ENCODE measurements around the gene KCNJ6.

KCNJ6 gene

DNA sequence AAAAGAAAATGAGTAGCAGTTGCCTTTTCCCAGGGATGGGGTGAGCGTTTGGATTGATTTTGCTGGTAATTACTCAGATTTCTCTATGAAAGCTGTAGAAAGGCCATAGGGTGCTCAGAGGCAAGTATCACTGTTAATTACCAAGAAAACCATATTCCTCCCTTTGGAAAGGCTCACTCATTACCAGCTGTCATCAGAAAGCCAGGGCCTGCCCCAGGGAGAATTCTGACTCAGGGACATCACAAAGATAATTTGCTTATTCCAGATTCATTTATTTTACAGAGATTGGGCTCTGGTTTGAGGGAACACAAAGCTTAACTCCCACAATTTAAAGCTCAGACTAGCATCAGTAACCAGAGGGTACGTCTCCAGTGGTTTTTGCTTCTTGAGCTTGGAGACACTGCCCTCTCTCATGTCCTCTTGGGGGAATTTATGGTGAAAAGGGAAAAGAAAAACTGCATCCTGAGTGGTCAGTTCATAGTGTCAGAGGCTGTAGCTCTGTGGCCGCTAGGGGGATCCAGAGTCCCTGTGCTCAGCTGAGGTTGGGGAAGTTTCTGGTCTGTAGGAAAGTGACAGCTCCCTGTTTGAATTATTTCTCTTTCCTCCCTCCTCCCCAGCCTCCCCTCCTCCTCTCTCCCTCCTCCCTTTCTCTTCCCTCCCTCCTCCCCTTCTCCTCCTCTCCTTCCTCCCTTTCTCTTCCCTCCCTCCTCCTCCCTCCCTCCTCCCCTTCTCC is 204.3 kb downstream of the KCNJ6 start:
- no peak for DNase-seq

DNA sequence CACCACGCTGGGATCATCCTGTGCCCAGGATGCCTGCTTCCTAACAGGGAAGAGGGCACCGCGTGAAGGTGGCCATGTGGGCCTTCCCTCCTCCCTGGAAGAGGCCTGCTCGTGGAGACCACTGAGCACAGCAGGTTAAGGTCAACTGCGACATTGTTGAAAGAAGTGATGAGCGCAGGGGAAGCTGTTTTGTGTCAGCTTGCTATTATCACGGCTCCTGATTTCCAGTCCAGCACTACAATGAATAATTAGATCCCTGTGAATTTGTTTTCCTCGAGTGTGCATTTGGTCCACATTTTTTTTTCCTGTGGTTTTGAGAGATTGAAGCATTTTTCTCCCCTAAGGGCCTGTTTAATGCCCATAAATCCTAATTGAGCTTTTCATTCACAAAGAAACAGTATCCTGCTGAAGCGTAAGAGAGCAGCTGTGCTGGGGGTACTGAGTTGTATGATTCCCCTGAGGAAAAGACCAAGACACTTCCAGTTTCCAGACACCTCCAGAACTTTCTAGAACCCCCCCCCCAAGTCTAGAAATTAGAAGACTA is 204.9 kb downstream of the KCNJ6 start:
- no peak for DNase-seq

DNA sequence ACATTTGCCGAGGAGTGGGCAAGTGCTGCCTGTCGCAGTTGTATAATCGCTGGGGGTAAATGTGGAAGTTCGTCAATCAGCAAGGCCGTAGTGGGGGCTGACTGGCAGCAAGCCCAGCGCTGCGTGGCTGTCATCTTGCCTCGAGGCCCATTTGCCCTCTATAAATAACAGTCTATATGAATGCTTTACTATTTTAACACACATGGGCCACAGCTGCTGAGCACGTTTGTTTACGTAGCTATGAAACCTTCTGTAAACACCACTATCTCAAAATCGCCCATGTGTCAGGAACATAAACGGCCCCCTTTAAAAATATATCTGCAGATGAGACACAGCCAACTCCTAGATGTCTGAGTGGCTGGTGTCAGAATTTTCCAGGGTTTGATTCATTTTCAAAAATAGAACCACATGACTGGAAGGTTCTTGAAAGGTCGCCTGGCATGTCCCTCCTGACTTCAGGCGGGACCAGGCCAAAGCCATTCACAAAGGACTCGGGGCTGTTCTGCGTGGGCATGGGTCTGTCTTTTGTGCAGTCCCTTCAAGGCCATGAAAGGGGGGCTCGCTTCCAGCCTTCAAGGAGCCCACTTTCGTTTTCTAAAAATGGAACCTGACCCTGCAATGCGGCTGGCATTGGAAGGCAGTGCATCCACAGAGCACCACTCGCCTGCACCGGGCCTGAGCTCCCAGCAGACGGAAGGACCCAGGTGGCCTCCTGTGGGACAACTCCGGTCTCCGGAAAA is 205.5 kb downstream of the KCNJ6 start:
- no peak for DNase-seq

DNA sequence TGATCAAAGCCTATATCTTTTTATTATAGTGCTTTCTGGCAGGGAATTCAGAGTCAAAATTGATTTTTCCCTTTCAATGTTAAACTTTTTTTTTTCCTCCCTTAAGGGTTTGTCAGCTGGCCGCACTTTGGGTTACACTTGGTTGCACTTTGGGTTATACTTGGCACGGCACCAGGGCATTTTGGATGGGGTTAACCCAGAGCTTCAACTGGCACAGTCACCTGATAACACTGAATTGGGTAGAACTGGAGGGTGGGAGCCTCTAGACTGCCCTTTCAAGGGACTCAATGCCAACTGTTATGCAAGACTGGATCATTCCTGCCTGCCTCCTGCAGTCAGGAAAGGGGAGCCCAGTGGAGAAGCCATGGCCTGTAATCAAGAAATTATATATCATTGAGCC is 211.5 kb downstream of the KCNJ6 start:
- no peak for DNase-seq

DNA sequence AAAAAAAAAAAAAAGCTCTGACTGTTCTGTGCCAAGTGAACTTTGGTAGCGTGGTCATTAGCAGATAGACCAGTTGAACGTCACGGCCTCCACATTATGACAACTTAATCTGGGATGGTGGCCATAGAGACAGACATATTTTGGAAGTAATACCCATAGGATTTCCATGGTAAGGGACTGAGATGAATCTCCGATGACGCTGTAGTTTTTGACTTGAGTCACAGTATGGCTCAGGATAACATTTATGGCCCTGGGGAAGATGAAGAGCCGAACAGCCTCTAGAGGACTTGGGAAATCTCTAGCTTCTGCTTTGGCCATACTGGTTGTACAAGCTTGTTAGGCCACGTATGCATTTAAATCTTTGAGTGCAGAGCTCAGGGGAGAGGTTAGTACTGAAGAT is 214.0 kb downstream of the KCNJ6 start:
- DNase-seq, result no peak

DNA sequence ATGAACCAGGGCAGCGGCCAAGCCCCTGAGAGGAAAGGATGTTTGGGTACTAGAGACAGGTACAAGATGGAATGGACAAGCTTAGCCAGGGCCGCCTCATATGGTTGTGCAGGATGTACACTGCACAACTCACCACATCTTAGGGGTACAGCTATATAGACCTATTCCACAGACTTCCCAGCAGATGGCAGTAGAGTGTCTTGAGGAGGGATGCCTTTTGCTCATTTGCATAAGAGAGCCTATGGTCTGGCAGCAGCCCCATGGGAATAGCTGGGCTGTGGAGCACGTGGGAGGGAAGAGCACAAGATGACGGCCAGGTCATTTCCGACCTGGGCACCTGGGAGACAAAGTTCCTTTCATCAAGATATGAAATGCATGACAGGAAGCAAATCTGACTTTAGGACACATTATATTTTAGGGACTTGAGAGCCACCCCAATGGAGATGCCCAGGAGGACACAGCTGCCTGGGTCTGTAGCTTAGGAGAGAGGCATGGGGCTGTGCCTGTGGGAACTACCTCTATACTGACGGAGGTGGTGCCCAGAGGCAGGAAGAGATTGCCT is 215.5 kb downstream of the KCNJ6 start:
- no peak for DNase-seq

DNA sequence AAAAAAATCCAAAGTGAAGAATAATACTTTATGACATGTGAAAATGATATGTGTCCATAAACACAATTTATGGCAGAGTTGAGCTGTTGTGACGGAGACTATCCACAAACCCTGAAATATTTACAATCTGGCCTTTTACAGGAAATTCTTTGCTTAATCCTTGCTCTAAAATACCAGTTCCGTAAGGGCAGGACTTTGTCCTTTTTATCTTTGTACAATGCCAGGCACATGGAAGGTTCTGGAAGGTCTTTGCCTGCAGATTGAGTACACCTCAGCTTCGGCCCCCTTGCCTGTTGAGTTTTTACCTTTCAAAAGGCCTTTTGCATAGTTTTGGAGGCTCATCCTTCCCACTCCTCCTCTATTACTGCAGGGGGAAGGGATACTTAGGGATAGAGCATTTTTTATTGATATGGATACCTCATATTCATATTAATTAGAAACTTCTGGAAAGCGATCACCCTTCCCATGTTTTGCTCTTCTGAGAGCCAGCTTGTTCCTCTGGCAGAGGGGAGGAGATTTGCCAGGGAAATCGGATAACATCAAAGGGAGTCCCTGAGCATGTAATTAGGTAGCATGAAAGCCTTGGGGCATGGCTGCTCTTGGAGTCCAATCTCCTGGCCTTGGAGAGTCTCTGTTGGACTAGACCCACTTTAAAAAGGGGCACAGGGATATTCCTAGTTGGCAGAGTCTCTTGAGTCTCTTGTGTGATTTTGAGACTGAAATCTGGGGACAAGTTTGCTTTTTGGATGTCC is 217.1 kb downstream of the KCNJ6 start:
- DNase-seq, result no peak

DNA sequence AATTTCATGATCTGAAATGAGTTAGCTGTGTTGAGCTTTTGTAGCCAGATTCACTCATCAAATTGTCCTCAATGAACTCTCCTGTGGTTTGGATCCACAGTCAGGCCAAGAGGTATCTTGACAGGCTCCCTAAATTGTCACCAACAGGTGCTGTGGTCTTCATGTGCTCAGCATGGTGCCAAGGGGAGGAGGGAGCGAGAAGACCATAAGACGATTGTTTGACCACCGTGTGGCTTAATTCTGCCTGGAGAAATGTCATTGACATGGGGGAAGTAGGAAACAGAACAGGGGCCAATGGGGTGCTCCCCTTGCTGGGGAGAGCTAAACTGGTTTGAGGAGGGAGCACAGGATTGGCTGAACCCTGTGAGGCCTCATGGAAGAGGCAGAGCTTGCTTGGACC is 219.3 kb downstream of the KCNJ6 start:
- no peak for DNase-seq

DNA sequence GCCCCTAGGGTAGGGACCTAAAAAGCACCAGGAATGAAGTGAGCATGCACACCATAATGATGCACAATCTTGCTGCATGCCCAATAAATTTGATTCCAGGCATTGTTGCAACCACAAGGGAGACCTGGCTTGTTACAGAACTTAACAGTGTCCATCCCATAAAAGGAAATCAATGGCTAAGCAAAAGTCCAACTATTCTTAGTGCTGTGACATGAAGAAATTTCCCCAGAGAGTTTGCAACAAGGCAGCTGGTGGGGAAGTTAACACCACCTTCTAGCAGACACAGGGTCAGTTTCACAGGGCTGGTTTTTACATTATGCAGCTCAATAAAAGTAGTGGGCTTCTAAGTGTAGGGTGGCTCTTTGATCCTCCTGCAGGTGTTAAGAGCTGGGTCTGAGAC is 221.1 kb downstream of the KCNJ6 start:
- no peak for DNase-seq

DNA sequence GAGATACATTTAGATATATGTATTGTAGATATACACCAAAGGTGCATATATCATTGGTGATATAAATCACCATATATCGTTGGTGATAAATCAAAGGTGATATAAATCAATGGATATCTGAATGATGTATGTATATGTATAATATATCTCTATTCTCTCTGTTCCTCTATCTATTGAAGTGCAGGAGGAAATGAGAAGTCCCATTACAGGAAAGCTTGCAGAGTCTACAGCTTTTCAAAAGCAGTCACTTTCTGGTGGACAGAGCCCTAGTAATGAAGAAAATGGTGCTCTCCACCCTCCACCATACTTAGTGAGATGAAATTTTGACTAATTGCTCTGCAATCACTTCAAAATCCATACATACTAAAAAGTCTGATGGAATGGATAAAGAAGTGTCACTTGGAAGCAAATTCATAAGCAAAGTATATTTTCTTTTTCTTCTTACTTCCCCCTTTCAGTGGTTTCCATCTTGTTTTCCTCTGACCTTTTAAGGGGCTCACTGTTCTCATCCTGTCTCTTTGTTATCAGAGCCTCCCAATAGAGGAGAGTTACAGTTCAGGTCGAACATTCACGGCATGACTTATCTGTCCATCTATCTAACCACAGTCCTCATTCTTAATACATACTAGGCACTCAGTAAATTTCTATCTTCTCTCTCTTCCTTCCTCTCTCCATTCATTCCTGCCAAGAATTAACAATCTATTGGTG is 227.2 kb downstream of the KCNJ6 start:
- DNase-seq, result no peak

DNA sequence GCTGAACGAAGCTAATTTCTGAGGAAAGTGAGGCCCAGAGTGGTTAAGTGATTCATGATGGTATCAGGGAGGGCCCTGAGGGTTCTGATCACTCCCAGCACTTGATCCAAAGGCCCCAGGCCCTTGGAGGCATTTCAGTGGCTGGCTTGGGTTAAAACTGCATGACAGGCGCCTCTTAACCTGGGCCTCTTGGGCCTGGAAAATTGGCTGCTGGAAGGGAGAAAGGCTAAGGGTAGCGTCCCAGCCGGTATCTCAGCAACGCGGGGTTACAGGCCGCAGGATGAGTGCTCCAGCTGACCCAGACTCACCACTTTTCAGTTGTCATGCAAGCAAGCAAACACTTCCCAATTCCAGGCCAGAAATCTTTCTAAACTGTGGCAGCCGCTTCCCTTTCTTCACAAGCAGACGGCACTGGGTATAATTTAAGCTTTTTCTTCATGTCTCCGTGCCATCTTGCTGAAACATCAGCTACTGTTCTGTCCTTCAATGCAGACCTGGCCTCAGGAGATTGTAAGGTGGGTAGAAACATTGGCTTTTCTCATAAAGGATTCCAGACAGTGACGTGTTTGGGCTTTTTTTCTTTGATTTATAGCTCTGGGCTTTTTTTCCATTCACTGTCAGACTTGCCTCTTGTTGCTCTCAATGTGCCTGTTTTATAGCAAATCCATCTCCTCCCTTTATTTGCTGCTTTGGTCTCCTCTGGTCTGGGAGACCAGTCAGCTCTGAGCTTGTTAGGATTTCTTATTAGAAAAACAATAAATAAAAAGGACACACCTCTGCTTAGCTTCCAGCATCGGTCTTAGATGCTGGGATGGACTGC is 229.1 kb downstream of the KCNJ6 start:
- DNase-seq, result no peak

DNA sequence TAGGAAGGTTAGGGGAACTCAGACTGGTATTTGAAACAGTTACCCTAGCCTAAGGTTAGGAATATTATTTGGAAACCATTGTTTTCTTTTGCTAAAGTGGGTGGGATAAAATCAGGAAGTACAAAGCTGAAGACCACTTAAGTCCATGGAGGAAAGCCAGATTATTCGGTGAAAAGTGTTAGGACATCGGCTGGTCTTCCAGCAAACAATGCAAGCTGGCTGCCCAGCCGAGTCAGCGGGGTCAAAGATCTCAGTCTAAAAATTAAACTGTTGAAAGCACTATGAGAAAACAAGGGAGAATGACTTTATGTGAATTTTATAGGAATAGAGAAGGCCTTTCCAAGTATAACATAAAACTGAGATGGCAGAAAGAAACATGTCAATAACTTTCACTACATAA is 231.7 kb downstream of the KCNJ6 start:
- no peak for DNase-seq

DNA sequence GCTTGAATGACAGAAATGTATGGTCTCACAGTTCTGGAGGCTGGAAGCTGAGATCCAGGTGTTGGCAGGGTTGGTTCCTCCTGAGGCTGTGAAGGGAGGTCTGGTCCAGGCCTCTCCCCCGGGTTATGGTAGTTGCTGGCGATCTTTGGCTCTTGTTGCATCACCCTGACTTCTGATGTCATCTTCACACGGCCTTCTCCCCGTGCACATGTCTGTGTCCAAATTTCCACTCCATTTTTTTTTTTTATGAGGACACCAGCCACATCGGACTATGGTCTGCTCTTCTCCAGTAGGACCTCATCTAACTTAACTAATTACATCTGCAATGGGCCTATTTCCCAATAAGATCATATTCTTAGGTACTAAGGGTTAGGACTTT is 232.2 kb downstream of the KCNJ6 start:
- no peak for DNase-seq

DNA sequence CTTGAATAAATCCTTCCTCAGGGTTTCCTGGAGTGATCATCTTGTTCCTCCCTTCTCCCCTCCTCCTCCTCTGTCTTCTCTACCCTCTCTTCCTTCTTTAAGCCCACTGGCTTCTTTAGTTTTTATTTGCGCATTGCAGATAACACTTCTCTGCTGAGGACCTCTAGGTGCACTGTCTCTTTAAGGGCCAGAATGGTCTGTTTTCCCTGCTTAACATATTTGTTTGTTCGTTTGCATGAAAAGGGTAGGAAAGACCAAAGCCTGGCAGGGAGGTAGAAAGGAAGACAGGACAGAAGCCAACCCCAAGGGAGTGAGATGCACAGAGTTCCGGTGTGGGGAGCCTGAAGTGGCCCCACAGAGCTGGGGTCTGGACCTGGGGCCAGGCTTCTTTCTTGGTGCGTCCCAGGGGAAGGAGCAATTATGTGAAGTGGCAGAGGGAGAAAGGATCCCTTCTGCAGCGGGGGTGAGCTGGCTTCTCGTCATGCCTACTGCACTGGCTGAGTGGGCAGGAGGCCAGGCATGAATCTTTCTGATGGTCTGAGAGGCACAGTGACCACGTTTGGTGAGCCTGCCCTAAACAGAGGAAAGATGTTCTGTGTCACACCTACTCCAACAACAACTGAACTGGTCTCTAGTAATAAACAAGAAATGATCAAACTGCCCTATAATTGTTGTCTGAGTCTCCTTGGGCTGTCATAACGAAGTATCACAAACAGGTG is 232.7 kb downstream of the KCNJ6 start:
- DNase-seq, result no peak

DNA sequence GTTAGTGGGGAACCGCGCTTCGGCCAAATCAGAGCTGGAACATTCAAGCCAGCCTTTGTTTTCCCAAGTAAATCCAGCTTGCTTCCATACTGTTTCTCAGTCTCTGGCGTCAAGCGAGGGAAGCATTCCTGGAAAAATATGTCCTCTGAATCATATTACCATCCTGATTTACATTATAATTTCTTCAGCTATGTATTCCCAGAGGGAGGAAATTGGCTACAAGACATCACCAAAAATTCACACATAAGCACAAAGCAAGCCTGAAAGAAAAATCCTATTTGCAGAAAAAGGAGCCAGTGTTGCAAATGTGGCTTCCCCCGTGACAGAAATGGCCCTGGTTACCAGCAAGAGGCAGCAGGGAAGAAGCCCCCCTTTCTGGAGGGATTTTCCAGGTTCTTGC is 233.3 kb downstream of the KCNJ6 start:
- DNase-seq, result no peak

DNA sequence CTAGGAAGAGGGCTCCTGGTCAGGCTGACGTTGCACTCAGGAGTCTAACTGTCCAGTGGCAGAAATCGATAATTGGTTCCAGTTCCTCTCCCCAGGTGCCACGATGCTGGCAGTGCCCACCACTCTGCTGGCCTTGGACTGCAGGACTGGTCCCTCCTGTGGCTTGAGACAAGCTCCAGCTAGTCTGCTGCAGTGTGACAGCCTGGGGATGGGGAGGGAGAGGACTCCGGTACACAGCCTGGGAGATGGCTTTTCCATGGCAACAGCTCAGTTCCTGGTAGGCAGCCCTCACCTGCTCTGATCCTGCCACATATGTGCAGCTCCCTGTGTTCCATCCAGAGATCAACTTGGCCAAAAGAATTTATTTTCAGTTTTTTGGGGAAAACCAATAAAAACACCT is 239.3 kb downstream of the KCNJ6 start:
- no peak for DNase-seq

DNA sequence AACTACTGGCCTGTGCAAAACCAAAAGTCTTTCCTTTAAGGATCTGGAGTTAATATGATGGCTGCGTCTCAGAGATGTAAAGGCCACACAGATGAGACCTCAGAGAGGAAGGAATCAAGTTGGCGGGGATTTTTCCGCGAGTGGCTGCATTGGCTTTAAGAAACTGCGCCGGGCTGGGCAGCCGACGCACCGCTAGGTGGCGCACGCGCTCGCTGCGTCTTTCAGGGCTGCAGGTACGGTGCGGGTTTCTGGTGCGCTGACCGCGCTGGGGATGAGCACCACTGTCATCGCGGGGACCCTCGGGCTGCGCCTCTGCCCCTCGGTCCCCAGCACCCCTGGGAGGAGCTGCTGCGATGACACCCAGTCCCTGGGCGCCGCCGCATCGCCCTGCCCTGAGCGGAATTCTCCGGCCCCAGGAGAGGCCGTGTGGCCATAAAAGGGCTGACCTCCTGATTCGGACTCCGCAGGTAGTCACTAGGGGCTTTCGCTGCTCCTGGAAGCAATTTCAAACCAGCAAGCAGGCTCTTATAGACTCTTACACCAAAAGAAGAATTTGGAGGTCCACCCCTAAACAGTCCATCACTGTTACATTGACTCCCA is 241.0 kb downstream of the KCNJ6 start:
- no peak for DNase-seq

DNA sequence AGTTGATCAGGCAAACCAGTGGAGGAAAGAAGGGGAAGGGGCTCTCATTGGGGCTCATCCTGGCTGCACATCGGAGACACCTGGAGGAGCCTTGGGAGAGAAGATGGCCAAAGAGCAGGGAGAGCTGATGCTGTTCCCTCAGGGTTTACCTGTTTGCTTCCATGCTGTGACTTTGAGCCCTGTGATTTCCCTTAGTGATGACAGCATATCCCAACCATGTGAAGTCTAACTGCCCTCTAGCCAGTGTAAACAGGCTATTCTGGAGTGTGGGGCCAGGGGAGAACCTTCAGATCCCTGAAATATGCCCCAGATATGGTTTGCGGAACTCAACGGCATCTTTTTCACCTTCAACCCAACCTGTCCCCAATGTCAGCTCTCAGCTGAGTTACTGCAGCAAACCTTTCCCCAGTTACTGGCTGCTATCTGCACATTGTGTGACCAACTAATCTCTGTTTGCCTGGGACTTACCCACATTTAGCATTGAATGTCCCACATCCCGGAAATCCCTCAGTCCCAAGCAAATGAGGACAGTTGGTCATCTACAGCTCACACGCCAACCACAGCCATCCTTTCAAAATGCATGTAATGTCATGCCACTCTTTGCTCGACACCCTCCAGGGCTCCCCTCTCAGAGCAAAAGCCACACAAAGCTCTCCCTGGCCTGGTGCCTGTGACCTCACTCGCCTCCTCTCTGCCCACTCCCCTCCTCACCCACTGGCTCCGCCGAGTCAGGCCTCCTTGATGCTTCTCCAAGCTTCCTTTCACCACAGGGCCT is 242.3 kb downstream of the KCNJ6 start:
- DNase-seq, result no peak

DNA sequence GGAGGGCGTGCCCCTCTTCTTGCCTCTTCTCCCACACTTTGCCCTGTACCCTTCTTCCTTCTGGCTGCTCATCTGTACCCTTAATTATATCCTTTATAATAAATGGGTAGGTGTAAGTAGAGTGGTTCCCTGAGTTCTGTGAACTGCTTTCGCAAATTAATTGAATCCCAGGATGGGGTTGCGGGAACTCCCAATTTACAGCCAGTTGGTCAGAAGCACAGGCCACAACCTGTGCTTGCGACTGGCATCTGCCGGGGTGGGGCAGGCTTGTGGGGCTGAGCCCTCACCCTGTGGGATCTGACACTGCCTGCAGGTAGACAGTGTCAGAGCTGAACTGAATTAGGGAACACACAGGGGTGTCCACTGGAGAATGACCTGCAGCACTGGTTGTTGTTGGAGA is 244.9 kb downstream of the KCNJ6 start:
- DNase-seq, result no peak

DNA sequence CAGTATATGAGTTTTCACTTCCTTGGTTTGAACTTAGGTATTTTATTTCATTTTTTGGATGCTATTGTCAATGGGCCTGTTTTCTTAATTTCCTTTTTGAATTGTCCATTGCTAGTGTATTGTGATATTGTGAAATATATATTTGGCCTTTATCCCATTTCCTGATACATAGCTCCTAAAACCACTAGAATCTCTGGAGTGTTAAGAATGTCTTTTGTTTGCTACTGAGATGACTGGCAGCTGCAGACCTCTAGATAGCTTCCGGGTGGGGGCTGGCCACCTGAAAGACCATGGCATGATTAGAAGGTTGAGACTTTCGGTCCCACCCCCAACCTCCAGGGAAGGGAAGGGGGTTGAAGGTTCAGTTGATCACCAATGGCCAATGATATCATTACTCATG is 245.4 kb downstream of the KCNJ6 start:
- no peak for DNase-seq

Data from DMS79 (cell line).